NCI-H1417 (cell line): ENCODE results near the gene CD63.

Experiments used
- DNase-seq, 3 experiments: peaks; one replicate each; lab custom pipeline; 2025; lab: John Stamatoyannopoulos, UW

The CD63 gene

DNA sequence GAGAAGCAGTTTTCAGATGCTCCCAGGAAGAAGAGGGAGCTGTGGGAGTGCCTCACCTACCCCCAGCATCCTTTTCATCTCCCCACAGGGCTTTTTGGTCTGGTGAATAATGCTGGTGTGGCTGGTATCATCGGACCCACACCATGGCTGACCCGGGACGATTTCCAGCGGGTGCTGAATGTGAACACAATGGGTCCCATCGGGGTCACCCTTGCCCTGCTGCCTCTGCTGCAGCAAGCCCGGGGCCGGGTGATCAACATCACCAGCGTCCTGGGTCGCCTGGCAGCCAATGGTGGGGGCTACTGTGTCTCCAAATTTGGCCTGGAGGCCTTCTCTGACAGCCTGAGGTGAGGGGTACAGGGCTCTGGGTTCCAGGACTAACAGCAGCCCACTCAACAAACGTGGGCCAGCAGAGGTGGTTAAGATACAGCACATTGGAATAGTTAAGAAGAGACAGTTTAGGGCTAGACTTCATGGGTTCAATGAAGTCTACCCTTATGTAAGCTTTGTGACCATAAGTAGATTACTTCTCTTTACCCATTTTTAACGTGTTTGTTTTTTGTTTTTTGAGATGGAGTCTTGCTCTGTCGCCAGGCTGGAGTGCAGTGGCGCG lies 7.1 kb downstream of the CD63 start:
- no peak for DNase-seq

DNA sequence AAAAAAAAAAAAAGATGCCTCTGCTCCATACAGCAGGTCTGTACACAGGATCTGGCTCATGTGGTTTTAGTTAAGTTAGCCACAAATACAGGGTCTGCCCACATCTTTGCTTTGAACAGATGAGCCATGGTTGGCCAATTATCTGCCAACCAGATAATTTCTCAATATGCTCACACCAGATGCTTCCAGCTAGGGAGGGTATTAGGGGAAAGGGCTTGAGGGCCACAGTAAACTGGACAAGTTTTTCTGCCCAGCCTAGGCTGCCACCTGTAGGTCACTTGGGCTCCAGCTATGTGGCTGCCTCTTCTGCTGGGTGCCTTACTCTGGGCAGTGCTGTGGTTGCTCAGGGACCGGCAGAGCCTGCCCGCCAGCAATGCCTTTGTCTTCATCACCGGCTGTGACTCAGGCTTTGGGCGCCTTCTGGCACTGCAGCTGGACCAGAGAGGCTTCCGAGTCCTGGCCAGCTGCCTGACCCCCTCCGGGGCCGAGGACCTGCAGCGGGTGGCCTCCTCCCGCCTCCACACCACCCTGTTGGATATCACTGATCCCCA lies 7.8 kb downstream of the CD63 start:
- peak in 2 of 3 experiments; percentile 9 to 17 for DNase-seq

DNA sequence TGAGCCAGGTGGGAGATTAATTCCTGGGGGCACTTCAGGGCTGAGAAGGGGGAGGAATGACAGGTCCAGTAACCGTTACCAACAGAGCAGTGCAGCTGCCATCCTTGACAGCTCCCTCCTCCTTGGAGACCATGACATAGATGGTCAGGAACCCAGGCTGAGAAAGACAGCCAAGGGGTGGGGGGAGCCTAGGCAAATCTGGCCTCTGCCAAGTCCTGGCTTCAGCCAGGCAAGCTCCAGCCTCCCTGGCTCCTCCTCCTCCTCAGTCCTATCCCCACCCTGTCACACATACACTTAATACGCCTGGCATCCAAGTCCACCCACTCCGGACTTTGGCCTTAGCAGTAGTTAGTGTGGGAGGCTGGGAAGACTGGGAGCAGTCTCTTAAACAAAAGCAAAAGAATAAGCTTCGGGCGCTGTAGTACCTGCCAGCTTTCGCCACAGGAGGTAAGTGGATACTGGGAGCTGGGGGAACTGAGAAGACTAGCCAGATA lies 8.7 kb downstream of the CD63 start, which contains the start of gene RDH5:
TSS of gene RDH5 (plus strand) at position 323 of the 494 bp plus-strand sequence. CDS start 792 bp downstream, outside the sequence.
- no peak for DNase-seq

DNA sequence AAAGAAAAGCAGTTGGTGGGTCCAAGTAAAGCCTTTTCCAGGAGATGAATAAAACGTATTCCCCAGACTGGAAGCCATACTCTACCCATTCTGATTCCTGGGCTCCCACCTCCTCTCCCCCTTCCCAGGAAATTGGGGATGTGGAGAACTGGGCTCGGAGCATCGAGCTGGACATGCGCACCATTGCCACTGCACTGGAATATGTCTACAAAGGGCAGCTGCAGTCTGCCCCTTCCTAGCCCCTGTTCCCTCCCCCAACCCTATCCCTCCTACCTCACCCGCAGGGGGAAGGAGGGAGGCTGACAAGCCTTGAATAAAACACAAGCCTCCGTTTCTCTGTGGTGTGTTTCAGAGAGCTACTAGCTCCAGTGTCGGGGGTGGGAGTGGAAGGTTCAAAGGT lies 9.4 kb downstream of the CD63 start:
- no peak for DNase-seq

DNA sequence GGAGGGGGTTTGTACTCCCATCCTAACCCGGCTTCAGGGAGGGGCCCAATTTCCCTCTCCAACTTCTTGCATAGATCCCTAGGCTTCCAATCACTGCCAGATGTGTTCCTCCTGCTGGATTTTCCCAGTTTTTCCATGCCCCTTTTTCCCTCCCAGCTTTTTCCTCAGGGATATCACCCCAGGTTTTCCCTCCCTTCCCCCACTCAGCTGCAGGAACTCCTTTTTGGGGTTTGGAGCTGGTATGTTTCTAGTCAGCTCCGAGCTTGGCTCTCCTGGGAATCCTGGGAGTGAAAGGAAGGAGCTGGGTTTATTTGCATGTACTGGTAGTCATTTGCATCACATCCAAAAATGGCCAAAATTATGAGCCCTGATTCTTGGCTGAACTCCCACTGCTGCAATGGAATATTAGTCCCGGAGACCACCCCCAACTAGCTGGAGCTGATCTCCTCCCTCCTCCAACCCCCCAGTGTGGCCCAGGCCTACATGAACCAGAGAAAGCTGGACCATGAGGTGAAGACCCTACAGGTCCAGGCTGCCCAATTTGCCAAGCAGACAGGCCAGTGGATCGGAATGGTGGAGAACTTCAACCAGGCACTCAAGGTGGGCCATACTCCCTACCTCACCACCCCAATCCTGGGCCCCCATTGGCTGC lies 10.1 kb downstream of the CD63 start:
- DNase-seq: no peak

DNA sequence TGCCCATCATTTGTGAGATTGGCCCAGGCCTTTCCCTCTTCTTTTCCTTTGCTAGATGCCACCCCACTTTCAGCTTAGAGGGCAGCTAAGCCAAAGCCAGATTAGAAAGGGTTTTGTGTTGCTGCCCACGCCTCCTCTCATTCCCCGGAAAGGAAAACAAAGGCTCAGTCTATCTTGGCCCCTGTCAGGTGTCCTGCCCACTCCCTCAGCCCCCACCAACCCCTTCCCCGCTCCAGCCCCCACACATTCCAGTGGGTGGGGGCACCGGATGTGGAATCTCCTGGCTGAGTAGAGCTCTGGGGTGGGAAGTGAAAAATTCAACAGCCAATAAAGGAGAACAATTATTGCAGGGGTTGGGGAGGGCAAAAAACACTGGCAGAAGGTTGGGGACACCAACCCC lies 10.8 kb downstream of the CD63 start:
- no peak for DNase-seq

DNA sequence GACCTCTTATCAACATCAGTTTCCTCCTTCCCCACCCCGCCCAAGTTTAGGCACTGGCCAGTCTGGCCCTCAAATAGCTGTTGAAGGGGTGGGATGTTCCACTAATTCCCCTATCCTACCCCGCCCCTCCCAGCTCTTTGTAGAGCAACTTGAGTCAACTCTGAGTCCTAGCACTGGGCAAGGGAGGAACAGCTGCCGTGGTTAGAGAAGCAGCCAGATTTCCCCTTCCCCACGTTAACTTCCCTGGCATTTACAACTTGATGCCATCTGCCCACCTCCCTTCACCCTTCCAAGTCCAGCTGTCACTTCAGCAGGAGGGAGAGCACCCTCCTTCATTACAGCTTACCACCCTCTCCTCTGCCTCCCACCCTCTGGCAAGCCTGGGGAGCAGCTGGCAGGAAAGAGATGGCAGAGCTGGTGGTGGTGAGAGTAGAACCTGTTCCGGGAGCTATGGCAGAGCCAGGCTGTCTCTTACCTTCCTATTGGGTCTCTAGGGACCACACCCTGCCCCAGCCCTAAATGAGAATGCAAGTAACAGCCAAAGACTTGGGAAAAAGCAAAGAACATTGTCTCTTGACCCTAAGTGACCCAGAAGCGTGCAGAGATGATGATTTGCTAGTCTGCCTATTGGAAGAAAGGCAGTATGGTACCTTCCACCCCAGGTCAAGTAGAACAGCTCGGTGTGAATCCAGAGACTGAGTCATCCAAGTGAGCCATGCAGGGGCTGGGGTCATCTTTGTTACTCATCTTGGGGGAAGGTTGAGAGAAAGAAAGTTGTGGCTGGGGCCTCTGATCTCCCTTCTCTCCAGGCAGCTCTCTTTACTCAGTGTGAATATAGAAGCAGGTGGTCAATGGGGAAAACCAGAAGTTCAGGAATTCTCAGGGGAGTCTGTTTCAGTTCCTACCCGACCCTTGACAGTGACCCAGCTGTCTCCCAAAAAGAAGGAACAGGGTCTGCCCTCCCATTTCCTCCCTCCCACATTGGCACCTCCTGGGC lies 11.5 kb downstream of the CD63 start:
- no peak for DNase-seq

DNA sequence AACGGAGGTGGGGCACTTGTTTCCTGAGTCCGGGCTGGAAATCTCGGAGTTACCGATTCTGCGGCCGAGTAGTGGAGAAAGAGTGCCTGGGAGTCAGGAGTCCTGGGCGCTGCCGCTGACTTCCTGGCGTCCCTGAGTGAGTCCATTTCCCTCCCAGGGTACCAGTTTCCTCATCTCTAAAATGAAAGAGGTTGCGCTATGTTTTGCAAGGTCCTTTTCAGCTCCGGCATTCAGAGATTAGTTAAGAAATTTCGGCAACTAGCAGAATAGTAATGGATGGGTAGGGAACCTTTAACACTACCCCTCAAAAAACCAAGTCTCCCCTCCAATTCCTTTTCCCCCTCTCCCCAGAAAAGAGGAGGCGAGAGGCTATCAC lies 12.2 kb downstream of the CD63 start:
- no peak for DNase-seq

DNA sequence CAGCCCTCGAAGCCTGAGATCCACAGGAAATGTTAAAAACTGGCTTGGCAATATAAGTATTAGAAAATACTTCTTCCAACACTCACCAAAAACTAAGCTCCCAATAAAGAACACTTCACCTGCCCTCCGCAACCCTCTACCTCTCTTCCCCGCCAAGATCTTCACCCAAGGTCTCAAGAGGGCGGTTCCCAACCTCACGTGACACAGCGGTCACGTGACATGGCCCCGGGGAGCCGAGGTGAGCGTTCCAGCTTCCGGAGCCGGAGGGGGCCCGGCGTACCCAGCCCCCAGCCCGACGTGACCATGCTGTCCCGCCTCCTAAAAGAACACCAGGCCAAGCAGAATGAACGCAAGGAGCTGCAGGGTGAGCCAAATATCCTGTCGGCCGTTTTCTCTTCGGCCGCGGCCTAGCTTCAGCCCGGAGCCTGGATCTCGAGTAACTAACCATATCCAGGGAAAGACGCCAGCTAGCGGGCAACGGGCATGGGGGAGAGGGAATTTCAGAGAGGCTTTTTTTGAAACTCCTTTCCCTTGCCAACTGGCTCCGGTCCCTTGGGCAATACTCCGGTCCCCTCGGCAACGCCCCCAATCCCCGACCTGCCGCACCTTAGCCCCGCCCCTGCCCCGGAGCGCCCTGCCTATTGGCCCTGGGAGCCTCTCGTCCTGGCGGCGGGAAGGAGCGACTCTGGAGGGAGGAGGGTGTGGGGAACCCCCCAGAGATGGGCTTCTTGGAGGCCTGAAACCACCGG lies 12.8 kb downstream of the CD63 start, which contains the start of gene BLOC1S1:
TSS of gene BLOC1S1 (plus strand) at position 214 of the 749 bp plus-strand sequence. CDS start at position 220, 6 bp downstream.
- DNase-seq: peak; percentile 97 to 98 (median 98)

DNA sequence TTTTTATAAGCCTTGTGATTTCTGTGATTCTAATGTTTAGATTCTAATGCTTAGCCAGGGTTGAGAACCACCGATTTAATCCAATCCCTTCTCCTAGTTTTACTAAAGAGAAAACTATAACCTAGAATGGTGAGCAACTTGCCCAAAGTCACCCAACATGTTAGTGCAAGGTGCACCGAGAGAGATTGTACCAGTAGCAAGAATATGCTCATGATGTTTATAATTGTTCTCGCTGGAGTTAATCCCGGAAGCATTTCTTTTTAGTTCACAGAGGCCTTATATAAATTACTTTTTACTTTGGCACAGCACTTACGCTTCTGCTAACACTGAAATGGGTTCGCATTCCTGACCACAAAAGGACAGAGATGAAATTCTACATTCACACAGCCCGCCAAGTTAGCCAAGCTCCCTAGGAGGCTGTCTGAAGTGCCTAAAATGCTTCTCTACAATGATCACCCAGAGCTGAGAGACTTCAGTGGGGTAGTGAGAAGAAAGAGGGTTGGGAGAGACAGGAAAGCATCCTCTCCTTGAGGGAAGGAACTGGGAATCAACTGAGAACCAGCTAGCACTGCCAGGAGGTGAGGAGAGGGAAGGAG lies 13.5 kb downstream of the CD63 start:
- DNase-seq: peak in 1 of 3 experiments; percentile 62

DNA sequence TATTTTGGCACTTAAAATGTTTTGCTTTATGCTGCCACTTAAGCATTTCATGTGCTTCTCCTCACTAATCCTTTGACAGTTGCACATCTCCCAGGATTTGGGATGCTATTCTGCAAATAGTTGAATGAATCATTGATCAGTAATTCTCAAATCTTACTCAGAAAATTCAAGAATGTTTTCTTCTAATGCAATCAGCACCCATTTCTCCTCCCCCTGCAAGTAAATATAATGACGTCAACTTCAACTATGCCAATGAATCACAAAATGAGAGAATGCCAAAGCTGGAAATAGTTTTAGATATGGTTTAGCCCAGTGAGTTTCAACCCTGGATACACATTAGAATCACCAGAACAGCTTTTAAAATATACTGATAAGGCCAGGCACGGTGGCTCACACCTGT lies 15.1 kb downstream of the CD63 start:
- DNase-seq: no peak

DNA sequence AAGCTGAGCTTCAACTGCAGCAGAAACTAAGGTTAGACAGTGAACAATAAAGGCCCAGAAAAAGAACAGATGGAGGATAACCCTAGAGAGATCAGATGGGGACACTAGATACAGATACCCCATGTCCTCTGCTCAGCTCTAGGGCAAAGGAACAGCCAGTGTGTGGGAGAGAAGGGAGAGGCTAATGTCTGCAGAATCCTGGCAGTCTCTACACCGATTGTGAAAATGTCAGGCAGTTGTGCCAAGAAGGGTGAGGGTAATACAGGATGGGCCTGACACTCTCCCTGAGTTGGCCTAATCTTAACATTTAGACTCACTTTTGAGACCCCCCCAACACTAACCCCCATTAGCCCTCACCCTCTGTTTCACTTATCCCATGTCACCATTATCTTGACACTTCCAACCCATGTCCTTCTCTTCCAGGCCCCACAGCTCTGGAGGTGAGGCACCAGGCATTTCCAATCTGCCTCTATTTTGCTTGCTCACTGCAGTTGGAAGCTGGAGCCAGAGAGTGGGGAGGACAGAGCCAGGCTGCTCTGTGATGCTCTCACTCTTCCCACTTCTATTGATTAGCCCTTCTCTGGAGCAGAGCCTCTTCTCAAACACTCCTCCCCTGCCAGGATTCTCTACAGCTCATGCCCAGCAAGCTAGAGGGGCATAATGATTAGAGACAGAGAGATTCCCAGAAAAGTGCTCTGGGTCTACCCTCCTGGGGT lies 16.0 kb downstream of the CD63 start:
- no peak for DNase-seq

DNA sequence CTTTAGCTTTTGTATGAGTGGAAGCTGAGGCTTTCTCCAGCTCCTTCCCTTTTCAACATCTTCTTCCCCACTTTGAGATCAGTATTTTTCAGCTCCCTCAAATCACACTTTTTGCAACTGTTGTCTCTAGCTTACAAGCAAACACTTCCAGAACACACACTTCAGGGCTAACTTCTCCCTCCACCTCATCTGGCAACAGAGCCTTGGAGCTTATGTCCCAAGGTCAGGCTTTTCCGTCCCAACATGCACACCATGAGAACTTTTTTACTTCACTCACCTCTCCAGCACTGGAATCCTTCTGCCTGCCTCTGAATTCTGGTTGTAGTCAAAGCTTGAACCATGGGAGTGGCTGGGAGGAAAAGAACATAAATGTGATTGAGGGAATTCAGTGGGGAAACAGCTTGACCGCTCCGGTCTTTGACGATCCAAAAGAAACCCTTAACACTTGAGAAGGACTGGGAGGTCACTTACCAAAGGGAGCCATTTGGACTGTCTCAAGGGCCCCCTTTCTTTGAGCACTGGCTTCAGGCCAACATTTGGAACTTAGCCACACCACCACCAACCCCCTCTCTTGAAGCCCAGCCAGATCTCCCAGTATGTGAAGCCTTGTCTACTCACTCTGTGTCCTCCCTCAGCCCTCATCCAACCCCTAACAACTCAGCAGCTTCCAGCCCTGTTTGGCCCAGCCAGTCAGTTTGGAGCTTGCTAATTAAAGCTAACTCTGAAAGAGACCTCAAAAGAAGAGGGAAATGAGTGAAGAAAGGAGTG lies 16.8 kb downstream of the CD63 start:
- DNase-seq: no peak

DNA sequence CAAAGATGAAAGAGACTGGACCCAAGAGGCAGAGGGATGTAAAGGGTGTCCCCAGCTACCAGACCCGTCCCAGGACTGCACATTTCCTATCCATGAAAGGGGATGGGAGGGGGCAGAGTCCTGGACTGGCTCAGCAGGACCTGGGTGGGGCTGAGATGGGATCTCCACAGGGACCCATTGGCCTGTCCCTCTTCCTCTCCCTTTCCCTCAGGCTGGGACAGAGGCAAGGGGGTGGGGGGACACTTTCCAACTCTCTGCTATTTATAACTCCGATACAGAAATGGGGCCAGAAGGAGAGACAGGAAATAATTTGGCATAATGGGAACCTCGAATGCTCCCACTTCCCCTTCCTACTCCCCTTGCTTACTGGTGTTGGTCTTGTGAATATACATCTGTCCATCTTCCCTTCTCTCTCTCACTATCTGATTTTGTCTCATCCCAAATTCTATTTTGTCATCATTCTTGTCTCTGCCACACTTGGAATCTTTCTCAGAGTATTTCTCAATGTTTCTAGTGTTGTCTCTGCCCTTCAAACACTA lies 20.0 kb downstream of the CD63 start:
- DNase-seq: no peak

DNA sequence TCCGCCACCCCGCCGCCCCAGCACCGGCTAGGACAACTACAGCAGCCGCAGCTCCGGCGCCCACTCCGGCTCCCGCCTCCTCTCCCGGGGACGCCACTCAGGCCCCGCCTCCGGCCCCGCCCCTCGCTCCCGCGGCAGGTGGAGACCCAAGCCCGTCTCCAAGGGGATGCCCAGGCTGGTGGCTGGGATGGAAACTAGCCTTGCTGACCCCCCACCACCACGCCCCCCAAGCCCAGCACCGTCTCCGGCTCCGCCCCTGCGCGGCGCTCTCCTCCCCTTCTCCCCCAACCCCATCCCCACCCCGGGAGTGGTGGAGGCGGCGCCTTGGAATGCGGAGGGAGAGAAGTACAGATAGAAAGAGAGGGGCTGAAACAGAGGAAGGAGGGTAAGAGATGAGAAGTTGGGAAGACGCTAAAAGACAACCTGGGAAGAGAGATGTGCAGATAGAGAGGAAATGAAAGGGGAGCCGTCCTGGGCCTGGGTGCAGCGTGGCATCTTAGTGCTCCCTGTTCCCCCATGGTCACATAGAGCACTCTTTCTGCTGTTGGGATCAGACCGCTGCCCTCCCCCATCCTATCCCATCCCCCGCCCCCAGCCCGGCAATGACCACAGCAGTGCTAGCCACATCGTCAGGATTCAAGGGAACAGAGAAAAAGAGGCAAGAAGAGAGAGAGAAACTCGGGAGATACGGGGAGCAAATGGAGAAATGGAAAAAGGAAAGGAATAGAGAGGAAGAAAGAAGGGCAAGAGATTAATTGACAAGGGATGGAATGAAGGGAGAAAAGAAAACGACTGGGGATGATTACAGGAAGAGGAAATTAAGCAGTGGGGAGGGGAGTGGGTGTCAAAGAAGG lies 20.7 kb downstream of the CD63 start, which contains the start of gene ITGA7:
TSS of gene ITGA7 (minus strand) at position 64 of the 854 bp plus-strand sequence. CDS start 222 bp downstream, outside the sequence.
- DNase-seq: peak; percentile 75 to 92 (median 82)

DNA sequence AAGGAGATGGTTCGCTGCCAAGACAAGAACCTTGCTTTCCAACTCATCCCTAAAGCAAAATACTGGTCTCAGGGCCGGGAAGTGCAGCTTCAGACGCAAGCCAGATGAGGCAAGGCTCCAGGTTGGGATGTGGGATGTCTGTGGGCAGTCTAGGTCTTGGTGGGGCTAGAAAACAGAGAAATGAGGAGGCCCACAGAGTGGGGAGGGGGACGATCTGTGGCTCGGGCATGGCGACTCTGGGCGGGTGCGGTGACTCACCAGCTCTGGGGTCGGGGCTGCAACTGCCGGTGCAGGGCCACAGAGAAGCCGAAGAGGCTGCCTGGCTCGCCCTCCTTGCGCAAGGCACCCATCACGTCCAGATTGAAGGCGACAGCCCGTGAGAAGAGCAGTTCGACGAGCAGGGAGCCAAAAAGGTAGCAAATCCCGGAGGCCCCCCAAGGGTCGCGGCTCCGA lies 21.6 kb downstream of the CD63 start:
- DNase-seq: peak in 2 of 3 experiments; percentile 39 to 63

DNA sequence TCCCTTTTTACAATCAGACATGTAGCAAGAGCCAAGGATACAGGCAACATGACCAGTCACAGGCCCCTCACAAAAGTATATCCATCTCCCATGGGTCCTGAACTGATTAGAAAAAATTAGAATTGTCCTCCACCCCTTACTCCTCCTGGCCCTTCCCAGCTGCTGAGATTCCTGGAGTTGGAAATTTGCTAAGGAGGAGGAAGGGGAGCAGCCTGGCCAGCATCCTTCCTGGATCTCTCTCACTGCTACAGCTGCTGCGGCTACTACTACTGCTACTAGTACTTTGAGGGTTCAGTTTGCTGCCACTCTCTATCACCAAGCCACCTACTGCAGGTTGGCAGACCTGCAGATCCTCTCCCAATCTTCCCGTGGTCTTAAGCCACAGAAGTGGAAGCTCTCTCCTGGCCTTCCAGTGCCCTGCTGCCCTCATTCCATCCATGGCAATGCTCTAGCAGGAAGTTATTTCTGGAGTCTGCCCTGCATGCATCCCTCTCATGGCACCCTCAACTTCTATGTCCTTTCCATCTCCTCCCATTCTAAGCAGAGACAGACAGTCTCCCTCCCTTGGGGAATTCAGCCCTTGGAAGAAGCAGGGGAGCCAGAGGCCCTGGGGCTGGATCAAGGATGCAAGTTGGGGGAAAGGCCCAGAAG lies 22.1 kb downstream of the CD63 start:
- DNase-seq: peak in 1 of 3 experiments; percentile 56
